ENCODE measurements around the gene CYB5A.
A peak's percentile ranks its signal among the peaks of the same experiment; 100 is the strongest.

CYB5A gene

DNA sequence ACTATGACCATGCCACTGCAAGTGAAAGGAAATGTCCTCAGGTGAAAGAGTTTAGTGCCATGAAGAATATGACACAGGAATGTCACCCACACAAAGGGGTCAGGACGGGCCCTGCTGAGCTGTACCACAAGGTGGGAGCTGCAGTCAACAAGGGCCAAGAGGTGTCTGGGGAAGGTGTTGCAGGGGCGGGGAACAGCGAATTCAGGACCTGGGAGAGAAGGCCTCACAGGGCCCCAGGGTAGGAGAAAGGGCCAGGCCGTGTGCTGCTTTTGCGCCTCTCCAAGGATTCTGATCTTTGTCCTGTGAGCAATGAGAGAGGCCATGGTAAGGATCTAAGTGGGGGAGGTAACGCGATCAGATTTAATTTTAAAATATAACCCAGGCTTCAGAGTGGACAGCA, 23.6 kb downstream of the CYB5A start:
- no peak for DNase-seq (ENCODE audit: low read depth)
- TF ChIP-seq CTCF (IDR thresholded peaks at IDR 0.05; ENCODE audit: low read length, missing control alignments) = no peak

GRCh38 chr18:74266161-74266560, 25.6 kb downstream of the CYB5A start:
- no peak for TF ChIP-seq CTCF (IDR thresholded peaks at IDR 0.05; ENCODE audit: low read length, missing control alignments)
- DNase-seq (ENCODE audit: low read depth) = no peak
- H3K4me3 ChIP-seq (replicated peaks; ENCODE audit: low read depth, low read length) = no peak overlapping the region

More for the DNA sequence above, 23.6 kb downstream of the CYB5A start:
- H3K4me3 ChIP-seq (replicated peaks; ENCODE audit: low read depth, low read length) = no peak overlapping the region

DNA sequence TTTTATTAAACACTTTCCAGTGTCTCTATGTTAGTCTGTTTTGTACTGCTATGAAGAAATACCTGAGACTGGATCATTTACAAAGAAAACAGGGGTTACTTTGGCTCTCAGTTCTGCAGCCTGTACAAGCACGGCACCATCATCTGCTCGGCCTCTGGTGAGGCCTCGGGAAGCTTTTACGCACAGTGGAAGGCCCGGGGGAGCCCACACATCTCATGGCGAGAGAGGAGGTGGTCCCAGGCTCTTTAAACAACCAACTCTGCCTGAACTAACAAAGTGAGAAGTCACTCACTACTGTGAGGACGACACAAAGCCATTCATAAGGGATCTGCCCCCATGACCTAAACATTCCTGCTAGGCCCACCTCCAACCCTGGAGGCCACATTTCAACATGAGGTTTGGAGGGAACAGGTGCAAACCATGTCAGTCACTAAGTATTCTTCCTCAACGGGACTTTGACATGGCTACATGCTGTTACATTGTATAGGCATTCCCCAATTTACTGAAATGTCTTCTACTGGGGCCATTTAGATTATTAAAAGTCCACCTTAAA, 26.1 kb downstream of the CYB5A start:
- TF ChIP-seq CTCF (IDR thresholded peaks at IDR 0.05; ENCODE audit: low read length, missing control alignments) = no peak
- DNase-seq (ENCODE audit: low read depth) = no peak
- H3K4me3 ChIP-seq (replicated peaks; ENCODE audit: low read depth, low read length) = no peak overlapping the region

DNA sequence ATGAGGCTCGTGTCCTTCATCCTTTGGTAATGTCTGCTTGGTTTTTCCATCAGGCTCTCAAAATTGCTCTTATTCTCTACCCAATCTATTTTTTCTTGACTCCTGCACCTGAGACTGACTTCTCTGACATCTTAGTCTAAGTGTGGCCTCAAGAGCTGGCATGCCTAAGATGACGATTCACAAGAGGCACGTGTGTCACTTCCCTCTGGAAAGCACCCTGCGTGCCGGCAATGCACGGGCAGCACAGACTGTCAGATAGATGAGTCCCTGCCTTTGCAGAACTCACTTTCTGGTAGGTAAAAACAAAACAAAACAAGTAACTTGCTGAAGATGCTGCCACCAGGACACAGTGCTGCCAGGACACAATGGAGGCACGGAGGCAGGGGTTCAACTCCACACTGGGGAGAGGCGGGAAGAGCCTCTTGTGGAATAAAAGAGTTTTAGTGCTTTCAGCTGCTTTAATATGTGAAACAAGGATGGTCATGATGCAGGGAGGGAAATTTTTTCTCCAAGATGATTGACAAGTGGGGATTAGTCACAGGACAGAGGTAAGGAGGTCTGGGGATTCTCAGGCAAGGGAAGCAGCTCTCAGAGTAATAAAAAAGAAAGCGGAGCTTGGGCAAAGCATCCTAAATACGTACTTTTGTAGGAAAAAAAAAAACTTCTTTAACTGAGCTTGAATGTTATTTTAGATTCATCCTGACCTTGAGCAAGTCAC, 27.3 kb downstream of the CYB5A start:
- TF ChIP-seq CTCF (IDR thresholded peaks at IDR 0.05; ENCODE audit: low read length, missing control alignments) = no peak
- DNase-seq (ENCODE audit: low read depth) = no peak
- H3K4me3 ChIP-seq (replicated peaks; ENCODE audit: low read depth, low read length) = no peak overlapping the region

GRCh38 chr18:74261053-74261713, 30.6 kb downstream of the CYB5A start:
- H3K4me3 ChIP-seq (replicated peaks; ENCODE audit: low read depth, low read length) = no peak overlapping the region
- peak; percentile 45 for DNase-seq (ENCODE audit: low read depth)
- TF ChIP-seq CTCF (IDR thresholded peaks at IDR 0.05; ENCODE audit: low read length, missing control alignments) = no peak

- no peak for DNase-seq (ENCODE audit: low read depth)
- no peak for TF ChIP-seq CTCF (IDR thresholded peaks at IDR 0.05; ENCODE audit: low read length, missing control alignments)
- H3K4me3 ChIP-seq (replicated peaks; ENCODE audit: low read depth, low read length) = no peak overlapping the region
These were observed 32.4 kb downstream of the CYB5A start for GRCh38 chr18:74259347-74259746.

All from fibroblast of pulmonary artery (primary cell).